ENCODE results near the gene HEG1.

GRCh38 chr3:124916837-124917409, 138.9 kb downstream of the HEG1 start:
- TF ChIP-seq MAX (IDR thresholded peaks at IDR 0.05) (no peak), REST (IDR thresholded peaks at IDR 0.05; ENCODE audit: low read depth) (no peak), TCF12 (IDR thresholded peaks at IDR 0.05; ENCODE audit: low read depth) (no peak), TEAD4 (IDR thresholded peaks at IDR 0.05) (no peak), YY1 (IDR thresholded peaks at IDR 0.05; ENCODE audit: low read depth) (no peak), CREB1 (IDR thresholded peaks at IDR 0.05; ENCODE audit: low read depth) (no peak), TAF1 (IDR thresholded peaks at IDR 0.05; ENCODE audit: low read depth) (no peak), EP300 (IDR thresholded peaks at IDR 0.05; ENCODE audit: borderline replicate concordance) (no peak), CEBPB (IDR thresholded peaks at IDR 0.05) (no peak), RAD21 (IDR thresholded peaks at IDR 0.05; ENCODE audit: low read depth) (no peak), EGR1 (IDR thresholded peaks at IDR 0.05) (no peak), ZBTB7A (IDR thresholded peaks at IDR 0.05; ENCODE audit: low read depth) (no peak), USF1 (IDR thresholded peaks at IDR 0.05) (no peak), FOXM1 (IDR thresholded peaks at IDR 0.05; ENCODE audit: borderline replicate concordance, low read depth) (no peak)
